Endothelial cell (in vitro differentiated cells): ENCODE data around the gene RAMP3. TPM values are rescaled to one million over a fixed set of nuclear protein-coding genes. Genes with fewer than 3 reads are reported as not detected.
"Not testable (repeated sequence)": the region's sequence is repeated elsewhere in the genome, so short reads cannot be mapped to it uniquely, and the experiment has no call there.

ENCODE experiments used
- DNase-seq: peaks from one replicate; pipeline ENCODE4 v3.0.0; 2021; ENCODE audit warnings: low spot score
- H3K27ac Mint-ChIP-seq: one replicate; pipeline ENCODE4 v1.8.0; 2021; ENCODE audit warnings: mixed read lengths, inconsistent platforms; ENCODE audit not compliant: unreplicated experiment
- H3K27me3 Mint-ChIP-seq: one replicate; pipeline ENCODE4 v1.8.0; 2021; ENCODE audit warnings: mild to moderate bottlenecking, moderate library complexity, mixed read lengths, inconsistent platforms; ENCODE audit not compliant: unreplicated experiment
- H3K36me3 Mint-ChIP-seq: one replicate; pipeline ENCODE4 v1.8.0; 2021; ENCODE audit warnings: mild to moderate bottlenecking, low read depth, mixed read lengths, inconsistent platforms; ENCODE audit not compliant: unreplicated experiment
- H3K4me1 Mint-ChIP-seq: one replicate; pipeline ENCODE4 v1.8.0; 2021; ENCODE audit warnings: mild to moderate bottlenecking, mixed read lengths, inconsistent platforms; ENCODE audit not compliant: unreplicated experiment
- H3K4me3 Mint-ChIP-seq: one replicate; pipeline ENCODE4 v1.8.0; 2021; ENCODE audit warnings: mild to moderate bottlenecking, mixed read lengths, inconsistent platforms; ENCODE audit not compliant: unreplicated experiment
- H3K9me3 Mint-ChIP-seq: one replicate; pipeline ENCODE4 v1.8.0; 2021; ENCODE audit warnings: mixed read lengths, inconsistent platforms; ENCODE audit not compliant: unreplicated experiment
- total RNA-seq: library from RNA; stranded (reverse); fragmentation: NEBNext Ultra II Directional; extraction: Animal tissue kit (Norgen Biotek cat#: 25700); gene quantifications from one replicate; pipeline ENCODE4 v1.2.1, GENCODE V29; 2021; ENCODE audit not compliant: unreplicated experiment
- TF ChIP-seq, protein P1 (sequence below): fragments of 200-600 bp; sonication (generic); IDR thresholded peaks from one replicate; pipeline ENCODE4 v1.5.0; 2021; ENCODE audit warnings: antibody characterized with exemption; ENCODE audit not compliant: unreplicated experiment

RAMP3 gene
- total RNA-seq, 1 donor from 2014 or later, result 0.62 TPM

GRCh38 chr7:45203036-45203435 lies 45.4 kb downstream of the RAMP3 start:
- Mint-ChIP-seq H3K36me3 (no peaks in the 10 kb centered on the region), H3K27me3 (peaks cover 4% of the 10 kb centered on the region), H3K27ac (no peak overlapping the region), H3K4me1 (peaks cover 2% of the 10 kb centered on the region), H3K4me3 (no peak overlapping the region), H3K9me3 (no peaks in the 10 kb centered on the region)
- DNase-seq, result no peak
- TF ChIP-seq, protein P1, sequence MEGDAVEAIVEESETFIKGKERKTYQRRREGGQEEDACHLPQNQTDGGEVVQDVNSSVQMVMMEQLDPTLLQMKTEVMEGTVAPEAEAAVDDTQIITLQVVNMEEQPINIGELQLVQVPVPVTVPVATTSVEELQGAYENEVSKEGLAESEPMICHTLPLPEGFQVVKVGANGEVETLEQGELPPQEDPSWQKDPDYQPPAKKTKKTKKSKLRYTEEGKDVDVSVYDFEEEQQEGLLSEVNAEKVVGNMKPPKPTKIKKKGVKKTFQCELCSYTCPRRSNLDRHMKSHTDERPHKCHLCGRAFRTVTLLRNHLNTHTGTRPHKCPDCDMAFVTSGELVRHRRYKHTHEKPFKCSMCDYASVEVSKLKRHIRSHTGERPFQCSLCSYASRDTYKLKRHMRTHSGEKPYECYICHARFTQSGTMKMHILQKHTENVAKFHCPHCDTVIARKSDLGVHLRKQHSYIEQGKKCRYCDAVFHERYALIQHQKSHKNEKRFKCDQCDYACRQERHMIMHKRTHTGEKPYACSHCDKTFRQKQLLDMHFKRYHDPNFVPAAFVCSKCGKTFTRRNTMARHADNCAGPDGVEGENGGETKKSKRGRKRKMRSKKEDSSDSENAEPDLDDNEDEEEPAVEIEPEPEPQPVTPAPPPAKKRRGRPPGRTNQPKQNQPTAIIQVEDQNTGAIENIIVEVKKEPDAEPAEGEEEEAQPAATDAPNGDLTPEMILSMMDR, result no peak

DNA sequence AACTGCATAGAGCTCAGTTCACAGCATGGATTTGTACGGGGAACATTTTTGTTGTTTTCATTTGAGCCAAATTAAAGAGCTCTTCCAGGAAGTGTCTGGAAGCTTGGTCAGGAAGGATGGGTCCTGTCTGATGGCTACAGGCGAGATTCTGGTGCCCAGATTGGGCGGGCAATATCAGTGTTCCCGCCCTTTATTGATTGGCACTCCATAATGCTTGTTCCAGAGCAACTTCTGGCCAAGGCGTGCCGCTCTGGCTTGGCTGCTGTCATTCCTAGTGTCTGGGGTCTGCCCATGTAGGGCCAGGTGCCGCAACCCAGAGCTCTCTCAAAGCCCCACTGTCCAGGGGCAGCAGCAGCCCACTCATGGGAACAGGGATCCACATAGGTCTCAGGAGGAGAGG lies 45.9 kb downstream of the RAMP3 start:
- H3K9me3 Mint-ChIP-seq, result no peaks in the 10 kb centered on the region
- TF ChIP-seq, protein P1, result no peak
- peaks cover 6% of the 10 kb centered on the region for H3K4me1 Mint-ChIP-seq
- H3K36me3 Mint-ChIP-seq, result no peaks in the 10 kb centered on the region
- H3K27me3 Mint-ChIP-seq, result peaks cover 4% of the 10 kb centered on the region
- H3K4me3 Mint-ChIP-seq, result no peak overlapping the region
- no peak overlapping the region for H3K27ac Mint-ChIP-seq
- DNase-seq, result no peak

DNA sequence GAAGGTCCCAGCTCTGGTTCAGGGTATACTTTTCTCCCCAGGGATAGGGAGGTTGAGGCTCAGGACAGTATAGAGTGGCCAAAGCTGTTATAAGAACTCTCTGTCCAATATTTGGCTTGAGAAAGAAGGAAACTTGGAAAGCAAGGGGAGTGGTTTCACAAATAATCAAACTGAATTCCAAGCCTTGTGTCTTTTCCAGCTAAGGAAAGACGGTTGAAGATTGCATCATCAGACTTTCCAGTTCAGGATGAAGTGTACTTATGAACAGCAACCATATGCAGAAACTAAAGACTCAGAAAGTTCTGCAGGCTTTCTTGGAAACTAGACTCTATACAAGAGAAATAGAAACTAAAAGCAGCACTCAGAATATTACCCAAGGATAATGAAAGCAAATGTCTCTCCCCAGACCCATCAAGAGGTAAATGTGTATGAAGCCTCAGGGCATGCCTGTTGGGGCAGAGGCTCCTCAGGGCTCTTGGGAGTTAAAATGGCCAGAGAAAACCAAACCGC lies 46.4 kb downstream of the RAMP3 start:
- H3K36me3 Mint-ChIP-seq, result no peaks in the 10 kb centered on the region
- H3K27ac Mint-ChIP-seq, result no peak overlapping the region
- DNase-seq, result no peak
- TF ChIP-seq, protein P1, result no peak
- peaks cover 11% of the 10 kb centered on the region for H3K4me1 Mint-ChIP-seq
- H3K4me3 Mint-ChIP-seq, result no peak overlapping the region
- H3K9me3 Mint-ChIP-seq, result no peaks in the 10 kb centered on the region
- H3K27me3 Mint-ChIP-seq, result peaks cover 4% of the 10 kb centered on the region

- H3K27me3 Mint-ChIP-seq, H3K27ac Mint-ChIP-seq, H3K36me3 Mint-ChIP-seq, DNase-seq, H3K4me3 Mint-ChIP-seq, H3K9me3 Mint-ChIP-seq: not testable (repeated sequence)
- H3K4me1 Mint-ChIP-seq, result peaks cover 19% of the 10 kb centered on the region
These were observed 48.7 kb downstream of the RAMP3 start for GRCh38 chr7:45206266-45206665.

- H3K27ac Mint-ChIP-seq, H3K36me3 Mint-ChIP-seq, DNase-seq, H3K4me3 Mint-ChIP-seq, H3K27me3 Mint-ChIP-seq, H3K9me3 Mint-ChIP-seq: not testable (repeated sequence)
- H3K4me1 Mint-ChIP-seq, result peaks cover 25% of the 10 kb centered on the region
These were observed 52.3 kb downstream of the RAMP3 start for GRCh38 chr7:45209909-45210308.

DNA sequence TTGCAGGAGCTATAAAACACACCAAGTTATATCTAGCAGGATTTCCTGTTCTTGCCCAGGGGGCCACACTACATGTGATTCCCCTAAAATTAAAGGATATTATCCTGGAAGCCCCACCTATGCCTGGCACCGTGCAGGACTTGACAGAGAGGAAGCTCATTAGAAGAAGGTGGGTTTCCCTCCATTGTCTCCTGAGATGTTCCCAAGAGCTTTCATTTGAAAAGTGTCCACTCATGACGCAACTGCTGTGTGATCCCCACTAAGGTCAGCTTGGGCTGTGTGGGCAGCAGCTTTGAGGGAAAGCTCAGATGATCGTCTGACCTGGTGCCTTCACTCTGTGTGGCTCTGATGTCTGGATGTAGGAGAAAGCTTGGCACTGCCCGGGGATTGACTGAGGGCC lies 53.5 kb downstream of the RAMP3 start:
- Mint-ChIP-seq H3K4me3 (no peak overlapping the region), H3K27ac (no peak overlapping the region), H3K36me3 (no peaks in the 10 kb centered on the region), H3K4me1 (peaks cover 25% of the 10 kb centered on the region), H3K9me3 (no peaks in the 10 kb centered on the region), H3K27me3 (peaks cover under 1% of the 10 kb centered on the region)
- TF ChIP-seq, protein P1, result no peak
- no peak for DNase-seq
